A673 (cell line): Measurements from ENCODE around the gene NCKAP5. TPM values are rescaled to one million over a fixed set of nuclear protein-coding genes. Genes with fewer than 3 reads are reported as not detected.
A peak's percentile ranks its signal among the peaks of the same experiment; 100 is the strongest.

Experiments
- BruUV-seq: library from RNA; stranded (reverse); fragments of 400-500 nt; replicated peaks from 2 replicates; lab custom pipeline; 2021; lab: Mats Ljungman, UMichigan
- CTCF ChIA-PET: fragments of 300-600 bp; sonication (Branson Sonifier 250); formaldehyde crosslinking; loops from one replicate; lab custom pipeline; 2022; ENCODE audit warnings: antibody characterized with exemption; lab: Charles Lee
- POLR2A ChIA-PET: fragments of 300-600 bp; sonication (Branson Sonifier 250); formaldehyde crosslinking; loops from one replicate; lab custom pipeline; 2022; ENCODE audit warnings: antibody characterized with exemption; ENCODE audit not compliant: low non-redundant PET; lab: Charles Lee
- DNase-seq: peaks from one replicate; pipeline ENCODE4 v3.0.0-alpha.2; 2015; ENCODE audit warnings: low spot score
- H3K27ac ChIP-seq: fragments of 200-600 bp; sonication (generic); 2 replicates; pipeline ENCODE4 v1.5.1; 2016; ENCODE audit warnings: mixed run types, low read depth, mild to moderate bottlenecking, mixed read lengths, antibody characterized with exemption, low read length; ENCODE audit not compliant: poor library complexity, severe bottlenecking
- H3K27me3 ChIP-seq: fragments of 200-600 bp; sonication (generic); replicated peaks from 2 replicates; pipeline ENCODE4 v1.6.1; 2017; ENCODE audit warnings: mixed run types, low read depth, mild to moderate bottlenecking, mixed read lengths, antibody characterized with exemption, low read length; ENCODE audit not compliant: insufficient read depth, poor library complexity
- H3K36me3 ChIP-seq: fragments of 200-600 bp; sonication (generic); 2 replicates; pipeline ENCODE4 v1.6.1; 2016; ENCODE audit warnings: mixed run types, mild to moderate bottlenecking, mixed read lengths, antibody characterized with exemption, low read length; ENCODE audit not compliant: insufficient read depth, poor library complexity, severe bottlenecking
- H3K4me1 ChIP-seq: fragments of 200-600 bp; sonication (generic); 2 replicates; pipeline ENCODE4 v1.6.1; 2017; ENCODE audit warnings: mixed run types, mild to moderate bottlenecking, mixed read lengths, antibody characterized with exemption, low read length; ENCODE audit not compliant: insufficient read depth, poor library complexity, severe bottlenecking
- H3K4me3 ChIP-seq: fragments of 200-600 bp; sonication (generic); 2 replicates; pipeline ENCODE4 v1.5.1; 2016; ENCODE audit warnings: low read depth, mixed run types, mild to moderate bottlenecking, mixed read lengths, low read length; ENCODE audit not compliant: poor library complexity, severe bottlenecking
- H3K9me3 ChIP-seq: fragments of 200-600 bp; sonication (generic); 2 replicates; pipeline ENCODE4 v1.6.1; 2016; ENCODE audit warnings: mixed run types, low read depth, mild to moderate bottlenecking, mixed read lengths, antibody characterized with exemption, low read length; ENCODE audit not compliant: poor library complexity, severe bottlenecking
- CTCF ChIP-seq: fragments of 300-800, 200-600 bp; sonication (generic); conservative IDR thresholded peaks from 2 replicates; pipeline ENCODE4 v1.5.1; 2017; ENCODE audit warnings: low read depth, mild to moderate bottlenecking, antibody characterized with exemption, low read length, moderate library complexity, mixed read lengths
- EZH2 ChIP-seq: fragments of 200-600 bp; sonication (generic); IDR thresholded peaks from 2 replicates; pipeline ENCODE4 v1.6.1; 2017; ENCODE audit warnings: borderline replicate concordance, low read depth, mild to moderate bottlenecking, mixed read lengths, antibody characterized with exemption, low read length; ENCODE audit not compliant: poor library complexity, severe bottlenecking
- intact Hi-C: fragments of 100-400 bp; cut with micrococcal nuclease; formaldehyde crosslinking; loops from one replicate; pipeline ENCODE4 v1.10.0; 2022; ENCODE audit not compliant: unreplicated experiment
- total RNA-seq: library from RNA; stranded (reverse); gene quantifications from 2 replicates; pipeline ENCODE4 v1.2.3, GENCODE V29; 2021

NCKAP5 gene
- total RNA-seq, 1 experiment from 2014 or later = 26.6 TPM

GRCh38 chr2:132825601-132826000 is 742.7 kb downstream of the NCKAP5 start:
- no peak for TF ChIP-seq CTCF
- no peak for TF ChIP-seq EZH2
- no TSS peak for BruUV-seq
- Histone ChIP-seq H3K4me1 (peaks cover 15% of the 10 kb centered on the region), H3K4me3 (no peak overlapping the region), H3K27ac (no peak overlapping the region), H3K27me3 (no peaks in the 10 kb centered on the region), H3K36me3 (no peaks in the 10 kb centered on the region), H3K9me3 (no peaks in the 10 kb centered on the region)
- no peak for DNase-seq
- ChIA-PET POLR2A (no interaction called here), CTCF (no interaction called here)
- intact Hi-C loops = no loop called here

- no peak for TF ChIP-seq EZH2
- no peak for TF ChIP-seq CTCF
- H3K9me3 ChIP-seq = no peaks in the 10 kb centered on the region
- H3K36me3 ChIP-seq = no peaks in the 10 kb centered on the region
- no peaks in the 10 kb centered on the region for H3K27me3 ChIP-seq
- ChIA-PET CTCF (no interaction called here), POLR2A (no interaction called here)
- no peak overlapping the region for H3K4me3 ChIP-seq
- H3K27ac ChIP-seq = no peak overlapping the region
- BruUV-seq = no TSS peak
- H3K4me1 ChIP-seq = peaks cover 15% of the 10 kb centered on the region
- intact Hi-C loops = no loop called here
- peak; percentile 49 for DNase-seq
Observed at GRCh38 chr2:132824716-132825115, 743.5 kb downstream of the NCKAP5 start.

GRCh38 chr2:132816234-132816633 is 752.0 kb downstream of the NCKAP5 start:
- H3K4me3 ChIP-seq = no peak overlapping the region
- peaks cover 51% of the 10 kb centered on the region for H3K4me1 ChIP-seq
- no peak overlapping the region for H3K27ac ChIP-seq
- CTCF ChIA-PET = no interaction called here
- no peaks in the 10 kb centered on the region for H3K36me3 ChIP-seq
- intact Hi-C loops = loop anchor here (10.0 kb wide), 1 partner anchor 689 kb away; no protein-coding TSS in a partner anchor
- POLR2A ChIA-PET = no interaction called here
- no TSS peak for BruUV-seq
- H3K27me3 ChIP-seq = no peaks in the 10 kb centered on the region
- H3K9me3 ChIP-seq = peaks cover 5% of the 10 kb centered on the region
- TF ChIP-seq EZH2 (no peak), CTCF (no peak)
- peak; percentile 72 for DNase-seq
